Neural cell (in vitro differentiated cells): Measurements from ENCODE around the gene SPATA32. TPM values are rescaled to one million over a fixed set of nuclear protein-coding genes. Genes with fewer than 3 reads are reported as not detected.

Experiments
- H2AFZ ChIP-seq: fragments of 200-600, 300-800 bp; sonication (generic), shearing (Covaris generic); 2 replicates; pipeline ENCODE4 v1.6.0; 2014; ENCODE audit warnings: low read depth, mild to moderate bottlenecking, antibody characterized with exemption, low read length, moderate library complexity
- H3F3A ChIP-seq: fragments of 200-600 bp; shearing (Covaris generic); 2 replicates; pipeline ENCODE4 v1.6.1; 2016; ENCODE audit warnings: mild to moderate bottlenecking, moderate library complexity, mixed read lengths, antibody characterized with exemption, low read length; ENCODE audit not compliant: insufficient read depth, poor library complexity, severe bottlenecking
- H3K27ac ChIP-seq: fragments of 200-600, 300-800 bp; sonication (generic), shearing (Covaris generic); 2 replicates; pipeline ENCODE4 v1.5.1; 2014; ENCODE audit warnings: mild to moderate bottlenecking, low read length, moderate library complexity
- H3K27me3 ChIP-seq: fragments of 300-800, 200-600 bp; sonication (generic), shearing (Covaris generic); 2 replicates; pipeline ENCODE4 v1.6.0; 2014; ENCODE audit warnings: mild to moderate bottlenecking, low read depth, low read length, moderate library complexity; ENCODE audit not compliant: insufficient read depth
- H3K36me3 ChIP-seq: fragments of 300-800, 200-600 bp; sonication (generic), shearing (Covaris generic); 2 replicates; pipeline ENCODE4 v1.5.1; 2014; ENCODE audit warnings: mild to moderate bottlenecking, antibody characterized with exemption, low read length, moderate library complexity; ENCODE audit not compliant: insufficient read depth
- H3K4me2 ChIP-seq: fragments of 300-800, 200-600 bp; sonication (generic), shearing (Covaris generic); 2 replicates; pipeline ENCODE4 v1.6.0; 2014; ENCODE audit warnings: mild to moderate bottlenecking, low read length
- H3K4me3 ChIP-seq: fragments of 300-800, 200-600 bp; sonication (generic), shearing (Covaris generic); 2 replicates; pipeline ENCODE4 v1.5.1; 2014; ENCODE audit warnings: mild to moderate bottlenecking, low read length, moderate library complexity
- H3K79me2 ChIP-seq: fragments of 200-600 bp; shearing (Covaris generic); replicated peaks from 2 replicates; pipeline ENCODE4 v1.6.0; 2014; ENCODE audit warnings: mild to moderate bottlenecking, low read length, moderate library complexity; ENCODE audit not compliant: insufficient read depth
- H3K9ac ChIP-seq: fragments of 300-800, 200-600 bp; sonication (generic), shearing (Covaris generic); 2 replicates; pipeline ENCODE4 v1.6.1; 2016; ENCODE audit warnings: mild to moderate bottlenecking, low read length, mixed read lengths
- H3K9me2 ChIP-seq: fragments of 200-600 bp; shearing (Covaris generic); 2 replicates; pipeline ENCODE4 v1.6.1; 2016; ENCODE audit warnings: mild to moderate bottlenecking, low read length, mixed read lengths; ENCODE audit not compliant: insufficient read depth
- H3K9me3 ChIP-seq: fragments of 200-600, 300-800 bp; sonication (generic), shearing (Covaris generic); 2 replicates; pipeline ENCODE4 v1.6.1; 2016; ENCODE audit warnings: mild to moderate bottlenecking, mixed run types, low read length, moderate library complexity, mixed read lengths
- H4K20me1 ChIP-seq: fragments of 200-600 bp; shearing (Covaris generic); 2 replicates; pipeline ENCODE4 v1.6.1; 2016; ENCODE audit warnings: mild to moderate bottlenecking, mixed run types; ENCODE audit not compliant: insufficient read depth
- CTCF ChIP-seq: fragments of 450-650 bp; IDR thresholded peaks from 2 replicates; pipeline ENCODE4 v1.5.1; 2014; ENCODE audit warnings: antibody characterized with exemption, mild to moderate bottlenecking, moderate library complexity; ENCODE audit not compliant: poor library complexity, severe bottlenecking
- EP300 ChIP-seq: fragments of 450-650 bp; conservative IDR thresholded peaks from 2 replicates; pipeline ENCODE4 v1.6.1; 2014; ENCODE audit warnings: antibody characterized with exemption, mild to moderate bottlenecking, moderate library complexity; ENCODE audit not compliant: poor library complexity, severe bottlenecking
- EZH2 ChIP-seq: fragments of 200-600, 300-800 bp; shearing (Covaris generic), sonication (generic); IDR thresholded peaks from 2 replicates; pipeline ENCODE4 v1.6.1; 2014; ENCODE audit warnings: antibody characterized with exemption, low read length, borderline replicate concordance, mild to moderate bottlenecking; ENCODE audit not compliant: insufficient read depth, poor library complexity, severe bottlenecking
- MXI1 ChIP-seq: fragments of 450-650 bp; conservative IDR thresholded peaks from 2 replicates; pipeline ENCODE4 v1.6.1; 2014; ENCODE audit warnings: antibody characterized with exemption, mild to moderate bottlenecking; ENCODE audit not compliant: poor library complexity, severe bottlenecking
- POLR2AphosphoS5 ChIP-seq: IDR thresholded peaks from 2 replicates; pipeline ENCODE4 v1.6.1; 2012
- RAD21 ChIP-seq: fragments of 450-650 bp; conservative IDR thresholded peaks from 2 replicates; pipeline ENCODE4 v1.6.1; 2014; ENCODE audit warnings: antibody characterized with exemption, mild to moderate bottlenecking, moderate library complexity
- REST ChIP-seq: IDR thresholded peaks from 2 replicates; pipeline ENCODE4 v1.6.1; 2012; ENCODE audit warnings: borderline replicate concordance
- SMC3 ChIP-seq: fragments of 450-650 bp; conservative IDR thresholded peaks from 2 replicates; pipeline ENCODE4 v1.6.1; 2014; ENCODE audit warnings: antibody characterized with exemption, mild to moderate bottlenecking, moderate library complexity; ENCODE audit not compliant: poor library complexity
- TAF1 ChIP-seq: IDR thresholded peaks from 2 replicates; pipeline ENCODE4 v1.6.1; 2012; ENCODE audit warnings: low read depth
- polyA plus RNA-seq: library from polyadenylated mRNA; depleted of rRNA; stranded (reverse); fragments of >200 nt; gene quantifications from 2 replicates; pipeline ENCODE4 v1.2.3, GENCODE V29; 2014

The SPATA32 gene
- polyA plus RNA-seq, 1 donor from 2014 or later = not detected

- TF ChIP-seq RAD21 (no peak), TAF1 (no peak), REST (no peak), SMC3 (no peak), EP300 (no peak), POLR2AphosphoS5 (no peak), EZH2 (no peak), MXI1 (no peak), CTCF (no peak)
- H3K9me3 ChIP-seq = no peaks in the 10 kb centered on the region
- no peak overlapping the region for H2AFZ ChIP-seq
- H3F3A ChIP-seq = no peaks in the 10 kb centered on the region
- H3K27ac ChIP-seq = no peak overlapping the region
- H3K36me3 ChIP-seq = no peaks in the 10 kb centered on the region
- H3K4me3 ChIP-seq = no peak overlapping the region
- no peaks in the 10 kb centered on the region for H3K9me2 ChIP-seq
- no peak overlapping the region for H3K4me2 ChIP-seq
- H3K79me2 ChIP-seq = no peaks in the 10 kb centered on the region
- H3K27me3 ChIP-seq = peaks cover 27% of the 10 kb centered on the region
- no peak overlapping the region for H3K9ac ChIP-seq
- no peaks in the 10 kb centered on the region for H4K20me1 ChIP-seq
Measured at GRCh38 chr17:45225964-45226530, 35.8 kb downstream of the SPATA32 start.

DNA sequence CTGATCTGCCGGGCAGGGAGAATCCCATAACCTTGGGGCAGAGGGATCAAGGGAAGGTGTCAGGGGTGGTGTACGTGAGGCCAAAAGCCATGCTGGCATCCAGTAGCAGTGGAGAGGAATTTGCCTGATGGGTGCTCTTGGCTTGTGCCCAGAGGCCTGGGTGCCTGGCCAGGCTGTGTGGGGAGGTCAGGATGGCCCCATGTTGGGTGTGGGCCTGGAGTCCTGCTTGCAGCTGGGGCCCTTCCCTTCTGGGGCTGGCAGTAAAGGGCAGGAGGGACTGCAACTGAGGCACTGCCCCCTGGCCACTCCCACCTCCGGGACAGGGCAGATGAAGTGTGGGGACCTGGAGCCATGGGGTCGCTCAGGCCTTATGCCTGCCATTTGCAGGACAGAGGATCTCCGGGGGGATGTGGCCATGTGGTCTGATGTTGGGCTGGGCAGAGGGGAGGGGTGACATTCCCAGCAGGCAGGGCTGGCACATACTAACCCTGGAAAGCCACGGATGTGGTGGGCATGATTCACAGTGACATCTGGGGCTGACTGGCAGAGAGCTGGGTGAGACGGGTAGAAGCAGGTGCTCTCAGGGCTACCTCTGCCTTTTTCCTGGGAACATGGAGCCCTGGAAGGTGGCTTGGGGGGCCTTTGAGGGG is 36.7 kb downstream of the SPATA32 start:
- Histone ChIP-seq H2AFZ (no peak overlapping the region), H3K4me3 (no peak overlapping the region), H3K36me3 (no peaks in the 10 kb centered on the region), H3K27me3 (peaks cover 35% of the 10 kb centered on the region), H3K9me2 (no peaks in the 10 kb centered on the region), H4K20me1 (no peaks in the 10 kb centered on the region), H3K9ac (no peak overlapping the region), H3F3A (no peaks in the 10 kb centered on the region), H3K79me2 (no peaks in the 10 kb centered on the region), H3K9me3 (no peaks in the 10 kb centered on the region), H3K27ac (no peak overlapping the region), H3K4me2 (no peak overlapping the region)
- no peak for TF ChIP-seq CTCF
- TF ChIP-seq EZH2 = no peak
- no peak for TF ChIP-seq EP300
- no peak for TF ChIP-seq POLR2AphosphoS5
- TF ChIP-seq TAF1 = no peak
- no peak for TF ChIP-seq REST
- no peak for TF ChIP-seq MXI1
- TF ChIP-seq SMC3 = no peak
- no peak for TF ChIP-seq RAD21
